ENCODE measurements around the gene CTNNA3.

CTNNA3 gene

GRCh38 chr10:66746246-66746645, 949.7 kb downstream of the CTNNA3 start:
- no peak for TF ChIP-seq CTCF (IDR thresholded peaks at IDR 0.05; ENCODE audit: control insufficient read depth, extremely low read depth, insufficient read depth)
- no peak for DNase-seq (ENCODE audit: low read depth)

GRCh38 chr10:66744915-66745314, 951.1 kb downstream of the CTNNA3 start:
- no peak for TF ChIP-seq CTCF (IDR thresholded peaks at IDR 0.05; ENCODE audit: control insufficient read depth, extremely low read depth, insufficient read depth)
- no peak for DNase-seq (ENCODE audit: low read depth)
- H3K4me3 ChIP-seq (ENCODE audit: low read depth, low read length), result no peak overlapping the region

More at GRCh38 chr10:66746246-66746645, 949.7 kb downstream of the CTNNA3 start:
- H3K4me3 ChIP-seq (ENCODE audit: low read depth, low read length), result no peak overlapping the region

- DNase-seq (ENCODE audit: low read depth), result no peak
- H3K4me3 ChIP-seq (ENCODE audit: low read depth, low read length), result no peak overlapping the region
- TF ChIP-seq CTCF (IDR thresholded peaks at IDR 0.05; ENCODE audit: control insufficient read depth, extremely low read depth, insufficient read depth), result no peak
Measured at GRCh38 chr10:66737241-66737640, 958.8 kb downstream of the CTNNA3 start.

- no peak for TF ChIP-seq CTCF (IDR thresholded peaks at IDR 0.05; ENCODE audit: control insufficient read depth, extremely low read depth, insufficient read depth)
- no peak overlapping the region for H3K4me3 ChIP-seq (ENCODE audit: low read depth, low read length)
- DNase-seq (ENCODE audit: low read depth), result no peak
Measured at GRCh38 chr10:66723608-66724400, 972.2 kb downstream of the CTNNA3 start.

GRCh38 chr10:66719483-66719882, 976.5 kb downstream of the CTNNA3 start:
- DNase-seq (ENCODE audit: low read depth), result no peak
- no peak for TF ChIP-seq CTCF (IDR thresholded peaks at IDR 0.05; ENCODE audit: control insufficient read depth, extremely low read depth, insufficient read depth)
- H3K4me3 ChIP-seq (ENCODE audit: low read depth, low read length), result no peak overlapping the region

GRCh38 chr10:66717231-66717981, 978.6 kb downstream of the CTNNA3 start:
- H3K4me3 ChIP-seq (ENCODE audit: low read depth, low read length), result no peak overlapping the region
- DNase-seq (ENCODE audit: low read depth), result no peak
- no peak for TF ChIP-seq CTCF (IDR thresholded peaks at IDR 0.05; ENCODE audit: control insufficient read depth, extremely low read depth, insufficient read depth)

Data from LNCaP clone FGC (cell line).